GM21526 (cell line): ENCODE data around the gene SIRT2.

Experiments
- ATAC-seq: cut with Tn5 transposase; IDR thresholded peaks from one replicate; pipeline ENCODE4 v1.9.1; 2021; ENCODE audit warnings: moderate library complexity; ENCODE audit not compliant: unreplicated experiment, low FRiP score

The SIRT2 gene

GRCh38 chr19:38848299-38849146, 50.9 kb downstream of the SIRT2 start:
- no peak for ATAC-seq

DNA sequence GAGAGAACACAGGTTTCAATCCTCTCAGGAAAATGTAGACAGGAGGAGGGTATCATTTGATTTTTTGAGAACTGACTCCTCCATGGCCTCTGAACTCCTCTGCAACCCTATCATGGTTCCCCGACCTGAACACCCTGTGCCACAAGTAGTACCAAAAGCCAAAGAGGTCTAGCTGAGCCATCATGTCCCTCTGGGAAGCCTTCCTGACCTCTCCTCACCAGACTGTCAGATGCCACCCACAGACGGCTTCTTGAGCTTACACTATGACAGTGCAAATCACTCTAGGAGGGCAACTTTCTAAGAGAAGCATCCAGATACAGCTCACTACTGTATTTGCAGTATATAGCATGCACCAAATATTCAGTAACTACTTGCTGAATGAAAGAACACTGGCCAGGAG, 53.3 kb downstream of the SIRT2 start:
- no peak for ATAC-seq

DNA sequence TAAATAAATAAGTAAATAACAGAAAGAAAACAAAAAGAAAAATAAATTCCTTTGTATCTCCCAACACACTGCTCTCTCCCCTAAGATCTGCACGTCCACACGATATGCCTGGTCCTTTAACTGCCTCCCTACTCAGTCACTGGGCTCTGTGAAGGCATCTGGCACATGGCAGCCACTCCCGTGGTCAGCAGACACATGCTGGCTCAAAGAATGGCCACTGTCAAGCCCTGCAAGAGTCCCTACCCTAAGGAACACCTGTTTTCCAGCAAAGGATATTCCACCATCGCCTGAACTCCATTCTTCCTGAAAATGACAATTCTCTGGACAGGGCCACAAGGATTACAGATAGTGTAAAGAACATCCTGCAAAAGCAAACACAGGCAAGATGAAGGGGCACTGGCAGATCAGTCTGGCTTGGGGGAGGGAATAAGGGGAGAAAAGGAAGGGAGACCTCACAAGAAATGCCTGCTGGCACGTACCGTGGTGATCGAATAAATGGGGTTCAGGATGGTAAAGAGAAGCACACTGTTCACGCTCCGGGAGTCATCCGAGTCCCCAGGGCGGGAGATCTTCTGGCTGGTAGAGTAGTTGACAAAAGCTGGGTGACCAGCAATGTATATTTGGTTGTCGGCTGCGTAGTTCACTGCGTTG, 53.9 kb downstream of the SIRT2 start:
- no peak for ATAC-seq

DNA sequence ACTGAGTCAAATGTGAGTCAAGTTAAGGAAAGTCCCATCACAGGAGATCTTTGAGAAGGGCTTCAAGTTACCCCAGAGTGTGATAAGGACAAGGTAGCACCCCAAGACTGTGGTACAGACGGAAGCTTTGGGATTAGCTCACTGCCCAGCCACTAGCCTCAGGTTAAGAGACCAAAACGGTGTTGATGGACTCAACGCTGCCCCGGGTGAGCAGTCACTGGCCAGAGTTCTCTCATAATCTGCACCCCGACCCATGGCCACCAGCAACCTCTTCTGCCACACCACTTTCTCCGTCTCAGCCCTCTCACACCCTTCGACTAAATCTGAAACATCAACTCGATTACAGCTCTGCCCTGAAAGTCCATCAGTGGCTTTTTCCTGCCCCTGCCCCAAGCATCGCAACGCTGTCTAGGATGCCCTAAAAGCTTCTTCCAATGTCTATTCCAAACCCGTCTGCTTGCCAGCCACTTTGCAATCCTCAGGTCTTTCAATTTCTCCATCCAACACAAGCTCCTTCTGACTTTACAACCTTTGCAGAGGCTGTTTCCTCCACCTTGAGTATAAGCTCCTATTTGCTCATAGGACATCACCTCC, 55.2 kb downstream of the SIRT2 start:
- no peak for ATAC-seq

DNA sequence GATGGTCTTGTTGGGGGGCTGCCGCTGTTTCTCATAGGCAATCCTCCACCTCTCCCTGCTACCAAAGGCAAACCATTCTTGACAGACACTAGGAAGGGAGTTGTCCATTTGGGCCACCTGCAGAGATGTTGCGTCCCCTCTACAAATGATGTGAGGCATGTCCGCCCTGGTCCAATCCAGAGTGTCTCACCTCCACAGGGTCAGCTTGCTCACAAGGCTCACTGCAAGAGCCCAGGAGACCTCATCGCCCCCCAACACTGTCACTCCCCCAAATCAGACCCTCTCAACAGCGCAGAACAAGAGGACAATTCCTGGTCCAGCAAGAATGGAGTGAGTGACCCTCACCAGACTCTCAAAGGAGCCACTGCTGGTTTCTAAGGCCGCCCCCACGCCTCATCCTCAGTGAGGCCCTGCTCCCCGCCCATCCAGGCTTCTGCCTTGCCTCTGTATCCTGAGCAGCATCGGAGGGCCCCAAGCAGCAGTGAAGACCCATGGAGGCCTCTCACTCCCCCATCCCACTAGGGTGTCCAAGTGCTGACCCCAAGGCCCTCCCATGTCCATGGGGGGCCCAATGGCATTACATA, 56.2 kb downstream of the SIRT2 start:
- ATAC-seq = no peak

DNA sequence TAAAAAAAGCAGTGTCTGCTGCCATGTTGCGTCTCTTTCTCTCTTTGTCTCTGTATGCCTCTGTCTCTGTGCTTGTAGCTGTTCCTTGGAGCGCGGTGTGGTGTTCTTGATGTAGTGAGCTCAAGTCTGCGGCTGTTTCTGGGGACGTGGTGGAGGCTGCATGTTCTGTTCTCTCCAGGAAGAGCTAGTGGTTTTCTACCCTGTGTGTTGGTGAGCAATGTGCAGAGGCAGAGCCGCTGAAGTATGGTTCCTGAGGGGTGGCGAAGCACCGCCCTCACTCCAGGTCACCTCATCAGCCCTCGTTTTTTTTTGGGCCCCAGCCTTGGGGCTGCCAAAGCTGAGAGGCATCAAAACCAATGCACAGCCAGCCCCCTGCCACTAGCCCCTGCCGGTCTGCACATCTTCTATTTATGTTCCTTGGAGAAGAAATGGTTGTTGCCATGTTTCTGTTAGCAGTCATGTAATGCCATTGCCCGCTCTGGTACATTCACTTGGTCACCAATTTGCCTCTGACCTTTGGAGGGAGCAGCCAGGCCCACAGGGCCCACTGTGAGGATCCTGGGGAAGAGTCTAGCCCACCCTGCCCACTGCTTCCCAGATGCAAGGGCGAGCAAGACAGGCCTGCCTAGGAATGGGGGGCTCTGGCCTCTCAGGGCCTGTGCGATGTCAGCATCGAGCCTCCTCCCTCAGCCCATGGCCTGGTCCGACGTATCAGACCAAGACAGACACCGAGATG, 56.8 kb downstream of the SIRT2 start:
- no peak for ATAC-seq

GRCh38 chr19:38841787-38842438, 57.5 kb downstream of the SIRT2 start:
- ATAC-seq = no peak

- ATAC-seq = no peak
Observed at GRCh38 chr19:38841180-38841766, 58.1 kb downstream of the SIRT2 start.

DNA sequence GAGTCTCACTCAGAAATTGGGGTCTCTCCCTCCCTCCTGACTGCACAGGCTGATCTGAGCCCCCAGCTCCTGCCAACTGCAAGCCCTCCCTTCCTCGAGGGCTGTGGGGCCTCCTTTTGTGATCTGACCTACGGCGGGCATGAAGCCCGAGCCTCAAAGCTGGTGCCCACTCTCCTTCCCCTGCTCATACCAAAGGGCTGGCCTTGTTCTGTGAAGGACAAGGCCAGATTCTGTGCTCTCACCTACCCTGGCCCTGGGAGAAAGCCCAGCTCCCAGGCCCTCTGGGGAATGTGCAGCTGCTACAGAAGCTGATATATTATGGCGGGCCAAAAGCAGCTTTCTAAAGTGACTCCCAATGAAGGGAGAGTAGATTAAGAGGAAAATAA, 58.8 kb downstream of the SIRT2 start:
- ATAC-seq = no peak

GRCh38 chr19:38839816-38840582, 59.4 kb downstream of the SIRT2 start:
- no peak for ATAC-seq

GRCh38 chr19:38838986-38839761, 60.2 kb downstream of the SIRT2 start:
- ATAC-seq = no peak

DNA sequence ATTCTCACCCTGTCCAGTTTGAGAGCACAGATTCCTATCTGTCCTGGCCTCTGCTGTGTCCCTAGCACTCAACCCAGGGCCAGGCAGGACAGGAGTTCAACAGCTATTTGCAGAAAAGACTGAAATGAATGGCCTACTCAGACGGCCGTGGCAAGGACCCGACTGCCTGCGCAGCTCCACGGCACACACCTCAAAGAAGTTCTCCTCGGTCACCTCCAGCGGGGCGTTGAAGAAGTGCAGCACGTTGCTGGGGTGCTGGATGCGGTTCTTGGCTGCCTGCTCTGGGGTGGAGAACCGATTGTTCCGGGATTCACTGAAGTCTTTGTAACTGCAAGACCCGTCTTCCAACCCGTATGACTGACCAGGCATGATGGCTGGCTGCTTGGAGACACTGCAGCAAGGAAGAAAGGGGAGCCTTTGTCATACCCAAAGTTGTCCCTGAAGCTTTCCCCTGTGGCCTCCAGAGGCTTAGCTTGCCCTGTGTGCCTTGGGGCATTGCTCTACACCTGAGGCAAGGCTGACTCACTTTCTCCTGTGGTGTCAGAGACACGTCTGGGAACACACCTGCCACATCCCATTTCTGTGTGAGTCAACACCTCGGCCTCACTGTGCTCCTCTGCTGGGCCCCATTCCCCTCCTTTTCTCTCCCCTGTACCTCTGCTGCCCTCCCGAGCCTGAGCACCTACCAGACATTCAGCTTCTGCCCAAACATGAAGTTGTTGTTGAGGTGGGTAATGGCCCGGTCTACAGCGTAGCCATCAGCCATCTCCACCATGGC, 61.0 kb downstream of the SIRT2 start:
- ATAC-seq = no peak

DNA sequence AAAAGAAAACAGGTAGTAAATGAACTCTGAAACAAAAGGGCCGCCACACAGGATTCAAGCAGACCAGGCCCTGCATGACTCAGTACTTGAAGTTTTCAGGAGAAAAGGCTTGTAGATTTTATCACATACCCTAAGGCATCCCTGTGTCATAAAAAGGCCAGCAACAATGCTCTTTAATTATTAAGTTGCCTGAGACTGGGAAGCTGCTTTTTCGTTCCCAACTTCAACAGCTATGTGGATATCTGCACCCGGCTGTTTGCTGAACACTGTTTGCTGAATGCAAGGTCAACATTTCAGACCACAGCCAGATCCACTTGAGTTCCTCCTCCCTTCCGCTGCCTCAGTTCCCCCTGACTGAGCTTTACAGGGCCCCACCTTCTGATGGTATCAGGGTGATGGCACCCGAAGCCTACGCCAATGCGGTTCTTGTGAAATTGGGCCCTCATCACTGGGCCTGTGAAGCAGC, 61.7 kb downstream of the SIRT2 start:
- no peak for ATAC-seq

DNA sequence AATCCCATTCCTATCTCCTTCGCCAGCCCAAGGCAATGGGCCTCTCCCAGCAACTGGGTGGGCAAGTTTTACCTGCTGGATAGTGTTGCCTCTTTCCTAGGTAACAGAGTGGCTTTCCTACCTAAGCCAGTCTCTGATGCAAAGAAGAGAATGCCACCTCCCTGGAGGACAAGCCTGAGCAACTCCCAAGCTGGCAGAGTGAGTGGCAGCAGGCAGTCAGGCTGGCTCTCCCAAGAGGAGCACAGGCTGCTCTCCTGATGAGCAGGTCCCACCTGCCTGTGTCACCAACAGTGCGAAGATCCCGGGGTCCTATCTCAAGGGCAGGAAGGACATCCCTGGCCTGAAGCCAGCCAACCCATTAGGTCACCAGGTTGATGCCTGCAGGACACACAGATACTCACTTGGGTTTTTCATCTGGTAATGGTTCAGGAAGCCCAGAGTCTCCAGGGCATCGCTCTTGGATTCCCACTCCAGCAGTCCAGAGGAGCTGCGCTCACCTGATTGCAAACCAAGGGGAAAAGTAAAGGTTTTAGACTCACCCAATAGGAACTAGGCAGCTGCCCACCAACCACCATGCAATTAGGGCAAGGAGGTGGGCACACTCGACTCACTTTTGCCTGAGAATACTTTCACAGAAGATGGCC, 62.3 kb downstream of the SIRT2 start:
- ATAC-seq = no peak

GRCh38 chr19:38836159-38836982, 63.0 kb downstream of the SIRT2 start:
- no peak for ATAC-seq

DNA sequence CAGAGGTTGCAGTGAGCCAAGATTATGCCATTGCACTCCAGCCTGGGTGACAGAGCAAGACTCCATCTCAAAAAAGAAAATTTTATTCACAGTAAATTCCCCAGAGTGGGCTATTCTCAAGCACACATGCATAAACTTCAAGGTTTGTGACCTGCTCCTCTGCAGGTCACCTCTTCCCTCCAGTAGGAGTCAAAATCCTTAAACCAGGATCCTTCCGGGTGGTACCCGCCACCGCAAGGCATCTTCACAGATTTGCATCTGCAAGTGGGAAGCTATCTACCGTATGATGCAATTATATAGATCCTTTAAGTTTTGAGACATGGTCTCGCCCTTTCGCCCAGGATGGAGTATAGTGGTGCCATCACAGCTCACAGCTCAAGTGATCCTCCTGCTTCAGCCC, 64.8 kb downstream of the SIRT2 start:
- no peak for ATAC-seq
